Right forelimb (tissue), 1 donor: ENCODE results near the gene KRT32.

Experiments used
- DNase-seq: peaks from one replicate; pipeline ENCODE4 v3.0.0-alpha.2; 2018

The KRT32 gene

GRCh38 chr17:41466988-41467387, at the start of gene KRT32:
KRT32 (minus strand) TSS chr17:41467386; CDS start chr17:41467325, 61 bp downstream.
- no peak for DNase-seq

- no peak for DNase-seq
Measured at GRCh38 chr17:41516830-41517283, 49.7 kb upstream of the KRT32 start.

GRCh38 chr17:41516147-41516829, 49.1 kb upstream of the KRT32 start:
- no peak for DNase-seq

- no peak for DNase-seq
Measured at GRCh38 chr17:41513168-41513547, 46.0 kb upstream of the KRT32 start.

GRCh38 chr17:41512546-41513167, 45.5 kb upstream of the KRT32 start:
- DNase-seq = no peak

- no peak for DNase-seq
Measured at GRCh38 chr17:41511716-41512115, 44.5 kb upstream of the KRT32 start.

GRCh38 chr17:41511116-41511515, 43.9 kb upstream of the KRT32 start:
- DNase-seq = no peak

- no peak for DNase-seq
Measured at GRCh38 chr17:41510251-41511065, 43.3 kb upstream of the KRT32 start.

- DNase-seq = no peak
Measured at GRCh38 chr17:41507315-41507880, 40.2 kb upstream of the KRT32 start.

GRCh38 chr17:41505809-41506767, 38.9 kb upstream of the KRT32 start:
- DNase-seq = no peak

- no peak for DNase-seq
Measured at GRCh38 chr17:41505007-41505808, 38.0 kb upstream of the KRT32 start, which contains the start of gene KRT13. KRT13 (minus strand) TSS chr17:41505612; CDS start chr17:41505550, 62 bp downstream.

GRCh38 chr17:41504246-41504977, 37.2 kb upstream of the KRT32 start:
- DNase-seq = no peak

GRCh38 chr17:41503202-41503601, 36.0 kb upstream of the KRT32 start:
- no peak for DNase-seq

GRCh38 chr17:41500131-41500911, 33.1 kb upstream of the KRT32 start:
- DNase-seq = no peak

GRCh38 chr17:41499714-41500113, 32.5 kb upstream of the KRT32 start:
- no peak for DNase-seq

- DNase-seq = no peak
Measured at GRCh38 chr17:41498276-41498675, 31.1 kb upstream of the KRT32 start.

- DNase-seq = peak; percentile 51
Measured at GRCh38 chr17:41496803-41497484, 29.8 kb upstream of the KRT32 start.

GRCh38 chr17:41494524-41494923, 27.3 kb upstream of the KRT32 start:
- DNase-seq = no peak

- DNase-seq = no peak
Measured at GRCh38 chr17:41492771-41493170, 25.6 kb upstream of the KRT32 start.
